Keratinocyte (primary cell): ENCODE results near the gene IRGC. TPM values are rescaled to one million over a fixed set of nuclear protein-coding genes. Genes with fewer than 3 reads are reported as not detected.

ENCODE experiments used
- DNase-seq: peaks from one replicate; pipeline ENCODE4 v3.0.0-alpha.2; 2011; ENCODE audit warnings: low read depth, missing footprints, low spot score
- FAIRE-seq: peaks from 2 replicates; lab custom pipeline; 2011; peaks lifted over from hg19 to GRCh38; lab: Jason Lieb, UNC
- H2AFZ ChIP-seq: 2 replicates; pipeline ENCODE4 v1.6.0; 2012; ENCODE audit warnings: low read length, control low read depth, inconsistent platforms; ENCODE audit not compliant: control insufficient read depth
- H3K27ac ChIP-seq: 2 replicates; pipeline ENCODE4 v1.5.1; 2011; ENCODE audit warnings: low read length; ENCODE audit not compliant: control insufficient read depth, insufficient read depth
- H3K27me3 ChIP-seq: 3 replicates; pipeline ENCODE4 v1.6.0; 2011; ENCODE audit warnings: low read length; ENCODE audit not compliant: control insufficient read depth, insufficient read depth; ENCODE audit errors: extremely low read depth
- H3K36me3 ChIP-seq, 2 experiments: 2 replicates in 1 of 2; 3 replicates in 1 of 2; pipeline ENCODE4 v1.5.1; 2011; ENCODE audit warnings: low read length in 2 of 2, mild to moderate bottlenecking in 1 of 2; ENCODE audit not compliant: control insufficient read depth in 2 of 2, insufficient read depth in 2 of 2; ENCODE audit errors: extremely low read depth in 1 of 2
- H3K4me1 ChIP-seq: 3 replicates; pipeline ENCODE4 v1.5.1; 2011; ENCODE audit warnings: low read length; ENCODE audit not compliant: control insufficient read depth, insufficient read depth; ENCODE audit errors: extremely low read depth
- H3K4me2 ChIP-seq: 3 replicates; pipeline ENCODE4 v1.6.0; 2011; ENCODE audit warnings: low read depth, low read length; ENCODE audit not compliant: control insufficient read depth, insufficient read depth; ENCODE audit errors: extremely low read depth
- H3K4me3 ChIP-seq, 3 experiments: fragments of 200-600 bp in 1 of 3; sonication (generic) in 1 of 3; 2 replicates in 2 of 3; 3 replicates in 1 of 3; pipeline ENCODE4 v1.5.1; 2011 to 2016; ENCODE audit warnings: low read length in 3 of 3, mild to moderate bottlenecking in 3 of 3, control low read depth in 2 of 3, inconsistent platforms in 1 of 3, low read depth in 1 of 3, mixed read lengths in 1 of 3, mixed run types in 1 of 3, moderate library complexity in 1 of 3; ENCODE audit not compliant: control insufficient read depth in 2 of 3, insufficient read depth in 2 of 3; ENCODE audit errors: extremely low read depth in 1 of 3
- H3K79me2 ChIP-seq: 2 replicates; pipeline ENCODE4 v1.6.0; 2012; ENCODE audit warnings: low read length; ENCODE audit not compliant: control insufficient read depth, insufficient read depth
- H3K9ac ChIP-seq: 3 replicates; pipeline ENCODE4 v1.6.0; 2011; ENCODE audit warnings: low read length; ENCODE audit not compliant: control insufficient read depth, insufficient read depth; ENCODE audit errors: extremely low read depth
- H3K9me1 ChIP-seq: 3 replicates; pipeline ENCODE4 v1.6.0; 2011; ENCODE audit warnings: low read length; ENCODE audit not compliant: control insufficient read depth, insufficient read depth; ENCODE audit errors: extremely low read depth
- H3K9me3 ChIP-seq: 2 replicates; pipeline ENCODE4 v1.5.1; 2012; ENCODE audit warnings: low read depth, low read length; ENCODE audit not compliant: control insufficient read depth
- H4K20me1 ChIP-seq: 3 replicates; pipeline ENCODE4 v1.6.0; 2011; ENCODE audit warnings: low read length; ENCODE audit not compliant: control insufficient read depth, insufficient read depth; ENCODE audit errors: extremely low read depth
- EZH2 ChIP-seq: IDR thresholded peaks from one replicate; pipeline ENCODE4 v1.6.1; 2012; ENCODE audit warnings: inconsistent platforms, mild to moderate bottlenecking, low read length, moderate library complexity
- dilution Hi-C: fragments of 300-500 bp; cut with MboI; formaldehyde crosslinking; loops from one replicate; pipeline ENCODE4 v1.7.0; 2020; ENCODE audit warnings: low sequenced_read_pairs; ENCODE audit not compliant: extremely low pct_ligation_motif_present
- polyA plus RNA-seq, 5 experiments: library from polyadenylated mRNA; depleted of rRNA in 3 of 5; stranded (reverse) in 3 of 5; stranded (forward) in 1 of 5; unstranded in 1 of 5; fragments of >200 nt; gene quantifications; 1 replicate in 1 of 5; 2 replicates in 3 of 5; 3 replicates in 1 of 5; pipeline versions ENCODE4 v1.2.1 to v1.2.3, GENCODE V29; 2011 to 2012; ENCODE audit warnings: missing spikeins in 2 of 5, low read depth in 1 of 5, low replicate concordance in 1 of 5
- TF ChIP-seq, protein P1 (sequence below), 3 experiments: IDR thresholded peaks in 1 of 3; conservative IDR thresholded peaks in 1 of 3; optimal IDR thresholded peaks in 1 of 3; 2 replicates in 2 of 3; 3 replicates in 1 of 3; pipeline versions ENCODE3 to v1.5.1; 2011; ENCODE audit warnings: low read length in 3 of 3, mild to moderate bottlenecking in 3 of 3, moderate library complexity in 2 of 3, control low read depth in 1 of 3, inconsistent platforms in 1 of 3; ENCODE audit not compliant: insufficient read depth in 2 of 3; ENCODE audit errors: extremely low read depth in 1 of 3

Gene IRGC
- polyA plus RNA-seq, 1 donor (not counting 4 experiments of a cell fraction or from before 2014, with no cell fraction given), result not detected

DNA sequence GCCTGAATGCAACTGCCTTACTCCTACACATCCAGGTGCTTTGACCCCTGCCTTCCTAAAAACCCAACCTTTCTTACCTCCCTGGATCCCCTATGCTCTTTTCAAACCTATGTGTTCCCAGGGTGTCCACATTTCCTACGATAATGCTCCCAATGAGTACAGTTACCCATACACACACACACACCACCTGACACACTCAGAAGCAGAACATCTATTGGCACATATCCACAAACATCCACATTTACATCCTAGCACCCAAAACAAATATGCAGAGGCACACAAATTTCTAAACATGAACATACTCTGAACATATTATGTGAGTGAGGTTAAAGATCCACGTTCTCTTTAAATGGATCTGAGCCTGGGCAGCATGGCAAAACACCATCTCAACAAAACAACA, 23.5 kb upstream of the IRGC start:
- dilution Hi-C loops, result no loop called here
- Histone ChIP-seq H3K9me3 (peaks cover 3% of the 10 kb centered on the region), H3K27ac (no peak overlapping the region), H3K79me2 (no peaks in the 10 kb centered on the region), H3K4me2 (no peak overlapping the region), H3K36me3 (no peaks in the 10 kb centered on the region), H3K9me1 (no peaks in the 10 kb centered on the region), H3K9ac (no peak overlapping the region), H4K20me1 (no peaks in the 10 kb centered on the region), H3K4me3 (no peak overlapping the region), H3K27me3 (no peaks in the 10 kb centered on the region), H2AFZ (no peak overlapping the region), H3K4me1 (peaks cover 5% of the 10 kb centered on the region)
- DNase-seq (no peak), FAIRE-seq (no peak)
- TF ChIP-seq EZH2, result no peak
- TF ChIP-seq, protein P1, sequence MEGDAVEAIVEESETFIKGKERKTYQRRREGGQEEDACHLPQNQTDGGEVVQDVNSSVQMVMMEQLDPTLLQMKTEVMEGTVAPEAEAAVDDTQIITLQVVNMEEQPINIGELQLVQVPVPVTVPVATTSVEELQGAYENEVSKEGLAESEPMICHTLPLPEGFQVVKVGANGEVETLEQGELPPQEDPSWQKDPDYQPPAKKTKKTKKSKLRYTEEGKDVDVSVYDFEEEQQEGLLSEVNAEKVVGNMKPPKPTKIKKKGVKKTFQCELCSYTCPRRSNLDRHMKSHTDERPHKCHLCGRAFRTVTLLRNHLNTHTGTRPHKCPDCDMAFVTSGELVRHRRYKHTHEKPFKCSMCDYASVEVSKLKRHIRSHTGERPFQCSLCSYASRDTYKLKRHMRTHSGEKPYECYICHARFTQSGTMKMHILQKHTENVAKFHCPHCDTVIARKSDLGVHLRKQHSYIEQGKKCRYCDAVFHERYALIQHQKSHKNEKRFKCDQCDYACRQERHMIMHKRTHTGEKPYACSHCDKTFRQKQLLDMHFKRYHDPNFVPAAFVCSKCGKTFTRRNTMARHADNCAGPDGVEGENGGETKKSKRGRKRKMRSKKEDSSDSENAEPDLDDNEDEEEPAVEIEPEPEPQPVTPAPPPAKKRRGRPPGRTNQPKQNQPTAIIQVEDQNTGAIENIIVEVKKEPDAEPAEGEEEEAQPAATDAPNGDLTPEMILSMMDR (optimal IDR thresholded peaks at IDR 0.05 in 1 of 3, IDR thresholded peaks at IDR 0.05 in 1 of 3, conservative IDR thresholded peaks at IDR 0.05 in 1 of 3; ENCODE audit: extremely low read depth in 1 of 3, insufficient read depth in 2 of 3, low read length in 3 of 3), result no peak

DNA sequence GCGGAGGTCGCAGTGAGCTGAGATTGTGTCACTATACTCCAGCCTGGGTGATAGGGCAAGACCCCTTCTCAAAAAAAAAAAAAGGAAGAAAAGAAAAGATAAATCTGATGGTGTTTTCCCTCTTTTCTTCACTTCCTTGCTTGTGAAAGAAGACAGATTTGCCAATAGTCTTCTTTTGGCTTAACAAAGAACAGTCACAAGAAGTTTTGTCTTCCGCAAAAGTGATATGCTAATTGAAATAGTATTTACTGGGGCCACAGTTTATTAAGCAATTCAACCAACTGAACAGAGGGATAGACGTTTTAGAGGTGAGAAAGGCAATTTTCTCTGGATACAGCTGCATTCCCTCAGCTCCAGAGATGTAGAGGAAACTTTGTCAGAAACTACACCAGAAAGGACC, 23.0 kb upstream of the IRGC start:
- Histone ChIP-seq H3K27ac (no peak overlapping the region), H3K4me3 (no peak overlapping the region), H3K27me3 (no peaks in the 10 kb centered on the region), H4K20me1 (no peaks in the 10 kb centered on the region), H3K9me1 (no peaks in the 10 kb centered on the region), H3K36me3 (no peaks in the 10 kb centered on the region), H3K9me3 (peaks cover 3% of the 10 kb centered on the region), H3K9ac (no peak overlapping the region), H3K79me2 (no peaks in the 10 kb centered on the region), H2AFZ (no peak overlapping the region), H3K4me1 (peaks cover under 1% of the 10 kb centered on the region), H3K4me2 (no peak overlapping the region)
- dilution Hi-C loops, result no loop called here
- no peak for DNase-seq
- TF ChIP-seq EZH2, result no peak
- TF ChIP-seq, protein P1 (optimal IDR thresholded peaks at IDR 0.05 in 1 of 3, IDR thresholded peaks at IDR 0.05 in 1 of 3, conservative IDR thresholded peaks at IDR 0.05 in 1 of 3; ENCODE audit: extremely low read depth in 1 of 3, insufficient read depth in 2 of 3, low read length in 3 of 3), result no peak
- no peak for FAIRE-seq
